HG03575 (cell line): ENCODE data around the gene ADGRD1.

Experiments used
- ATAC-seq: cut with Tn5 transposase; IDR thresholded peaks from one replicate; pipeline ENCODE4 v1.9.1; 2021; ENCODE audit not compliant: unreplicated experiment, insufficient number of reproducible peaks, low FRiP score; ENCODE audit errors: extremely low read depth

ADGRD1 gene

DNA sequence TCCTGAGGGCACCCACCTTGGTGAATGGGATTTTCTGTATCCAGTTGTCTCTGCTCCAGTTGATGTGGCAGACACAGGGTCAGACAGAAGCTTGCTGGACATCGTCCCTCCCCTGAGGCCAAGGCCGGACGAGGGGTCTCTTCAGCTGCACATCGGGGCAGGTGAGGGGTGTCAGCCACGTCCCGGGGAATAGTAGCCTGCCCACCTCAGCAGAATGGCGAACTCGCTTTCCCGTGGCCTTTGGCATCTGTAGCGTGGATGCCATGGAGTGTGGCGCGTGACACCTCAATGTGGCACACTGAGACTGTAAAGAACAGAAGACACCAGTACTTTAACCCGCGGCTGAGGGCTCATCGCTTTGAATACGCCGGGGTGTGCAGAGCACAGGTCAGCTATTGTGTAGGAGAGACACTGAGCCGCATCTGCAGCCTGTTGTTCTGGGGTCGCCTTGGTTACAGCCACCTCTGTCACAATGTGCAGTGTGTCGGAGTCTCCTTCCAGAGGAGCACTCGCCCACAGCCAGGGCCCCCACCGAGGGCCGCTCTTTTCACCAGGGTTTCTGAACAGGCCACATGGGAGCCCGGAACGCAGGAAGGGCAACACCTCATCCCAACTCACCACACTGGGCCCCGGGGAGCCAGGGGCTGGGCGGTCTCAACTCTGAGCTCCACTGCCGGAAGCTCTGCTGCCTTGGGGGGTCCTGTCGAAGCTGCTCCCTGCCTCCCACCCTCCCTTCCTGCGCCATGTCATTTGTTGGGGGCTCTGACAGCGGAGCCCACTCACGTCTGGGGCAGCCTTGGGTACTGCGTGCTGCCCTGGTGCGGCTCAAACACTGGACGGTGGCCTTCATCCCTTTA is 77.0 kb downstream of the ADGRD1 start:
- no peak for ATAC-seq

DNA sequence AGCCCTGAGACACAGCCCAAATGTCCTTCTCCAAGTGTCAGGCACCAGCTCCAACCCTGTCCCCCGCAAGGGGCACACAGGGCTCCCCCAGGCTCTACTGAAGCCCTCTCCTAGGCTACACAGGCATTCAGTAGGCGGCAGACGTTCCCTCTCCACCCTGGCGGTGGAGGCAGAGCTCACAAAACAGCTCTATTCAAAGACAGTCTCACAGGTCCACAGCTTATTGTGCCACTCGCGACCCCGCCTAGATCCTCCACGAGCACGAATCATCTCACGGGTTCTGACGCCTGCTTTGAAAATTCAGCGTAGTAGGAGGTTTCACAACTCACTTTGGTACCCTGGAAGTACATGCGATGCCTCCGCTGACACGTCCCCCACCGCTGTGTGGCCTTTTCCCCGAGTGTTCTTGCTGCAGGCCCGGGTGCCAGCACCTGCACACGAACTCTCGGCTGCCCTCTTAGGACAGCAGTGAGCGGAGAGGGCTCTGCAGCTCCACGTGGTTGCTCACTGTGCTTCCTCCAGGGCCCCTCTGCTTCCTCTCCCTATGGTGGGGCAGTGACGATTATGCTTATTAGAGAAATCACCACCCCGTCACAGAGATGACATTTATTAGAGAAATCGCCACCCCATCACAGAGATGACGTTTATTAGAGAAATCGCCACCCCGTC is 78.5 kb downstream of the ADGRD1 start:
- no peak for ATAC-seq

DNA sequence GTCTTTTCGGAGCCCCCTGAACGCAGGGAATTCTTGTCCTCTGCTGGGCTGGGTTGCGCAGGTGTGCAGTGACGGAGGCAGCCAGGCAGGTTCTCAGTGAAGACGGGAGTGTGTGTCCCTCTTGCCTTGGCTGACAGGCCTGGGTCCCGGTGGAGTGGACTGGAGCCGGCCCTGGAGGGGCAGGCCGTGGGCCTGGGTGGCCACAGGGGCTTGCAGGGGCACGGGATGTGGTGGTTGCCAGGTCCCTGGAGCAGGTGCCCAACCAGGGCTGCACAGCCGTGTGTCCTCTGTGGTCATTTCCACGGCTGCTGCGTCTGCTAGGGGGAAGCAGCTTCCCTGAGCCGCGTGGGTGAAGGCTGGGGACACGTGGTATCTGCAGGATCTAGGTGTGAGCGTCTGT is 79.8 kb downstream of the ADGRD1 start:
- no peak for ATAC-seq

DNA sequence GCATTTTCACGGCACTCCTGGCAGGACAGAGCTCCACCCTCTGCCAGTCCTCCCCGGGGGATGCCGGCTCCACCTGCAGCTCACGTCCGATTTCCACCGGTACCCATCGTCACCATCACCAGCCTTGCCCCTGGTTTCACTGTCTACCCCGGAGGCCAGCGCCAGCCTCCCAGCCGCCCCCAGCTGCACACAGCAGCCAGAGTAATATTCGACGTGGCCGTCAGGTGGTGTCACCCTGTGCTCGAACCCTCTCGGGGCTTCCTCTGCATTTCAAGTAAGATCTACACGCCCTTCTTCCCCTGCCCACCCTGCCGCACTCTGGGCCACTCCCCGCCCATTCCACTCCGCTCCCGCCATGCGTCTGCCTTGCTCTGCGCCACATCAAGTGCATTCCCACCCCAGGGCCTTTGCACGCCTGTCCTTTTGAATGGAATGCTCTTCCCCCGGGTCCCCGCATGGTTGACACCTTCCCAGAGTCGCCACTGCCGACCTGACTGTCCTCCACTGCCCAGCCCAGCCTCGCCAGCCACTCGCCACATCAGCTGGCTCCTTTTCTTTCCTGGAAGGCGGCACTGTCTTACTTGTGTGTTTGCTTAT is 80.3 kb downstream of the ADGRD1 start:
- no peak for ATAC-seq

DNA sequence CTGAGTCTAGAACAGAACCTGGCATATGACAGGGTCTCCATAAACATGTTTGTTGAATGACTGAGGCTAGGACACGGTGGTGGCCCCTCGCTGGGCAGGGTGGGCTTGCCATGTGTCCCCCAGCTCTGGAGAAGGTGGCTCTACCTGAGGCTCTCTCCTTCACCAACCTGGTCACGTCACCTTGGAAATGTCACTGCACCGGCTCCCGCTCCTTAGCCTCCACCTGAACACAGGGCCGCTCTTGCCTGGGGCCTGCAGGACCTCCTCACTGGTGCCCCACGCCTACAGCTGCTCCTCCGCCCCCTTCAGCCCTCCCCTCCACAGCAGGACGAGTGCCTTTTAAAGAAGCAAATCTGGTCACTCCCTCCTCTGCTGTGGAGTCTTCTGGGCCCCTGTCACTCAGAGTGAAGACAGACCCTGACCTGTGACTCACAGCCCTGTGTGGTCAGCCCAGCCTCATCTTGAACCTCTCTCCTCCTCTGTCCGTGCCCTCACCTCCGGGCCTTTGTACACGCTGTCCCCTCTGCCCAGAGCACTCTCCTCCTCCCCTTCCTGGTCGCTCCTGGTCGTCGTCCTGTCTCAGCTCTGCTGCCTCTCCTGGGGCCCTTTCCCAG is 81.0 kb downstream of the ADGRD1 start:
- no peak for ATAC-seq

DNA sequence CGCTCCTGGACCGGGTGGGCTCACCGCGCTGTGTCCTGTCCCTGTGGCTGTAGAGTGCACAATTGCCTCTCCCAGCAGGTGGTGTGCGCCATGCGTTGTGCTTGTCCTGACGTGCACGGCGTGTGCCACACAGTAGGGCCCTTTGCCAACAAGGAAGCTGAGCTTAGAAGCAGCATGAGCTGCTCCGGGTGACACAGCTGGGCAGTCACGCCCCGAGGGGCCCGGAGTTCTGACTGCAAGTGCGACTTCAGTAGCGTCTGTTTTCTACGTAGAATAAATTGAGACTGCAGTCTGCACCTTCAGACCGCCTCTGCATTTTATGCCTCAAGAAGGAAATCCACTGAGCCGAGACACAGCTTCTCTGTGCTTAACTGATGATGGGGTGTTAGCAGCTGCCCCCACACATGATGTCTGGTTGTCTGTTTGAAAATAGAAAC is 81.6 kb downstream of the ADGRD1 start:
- no peak for ATAC-seq

DNA sequence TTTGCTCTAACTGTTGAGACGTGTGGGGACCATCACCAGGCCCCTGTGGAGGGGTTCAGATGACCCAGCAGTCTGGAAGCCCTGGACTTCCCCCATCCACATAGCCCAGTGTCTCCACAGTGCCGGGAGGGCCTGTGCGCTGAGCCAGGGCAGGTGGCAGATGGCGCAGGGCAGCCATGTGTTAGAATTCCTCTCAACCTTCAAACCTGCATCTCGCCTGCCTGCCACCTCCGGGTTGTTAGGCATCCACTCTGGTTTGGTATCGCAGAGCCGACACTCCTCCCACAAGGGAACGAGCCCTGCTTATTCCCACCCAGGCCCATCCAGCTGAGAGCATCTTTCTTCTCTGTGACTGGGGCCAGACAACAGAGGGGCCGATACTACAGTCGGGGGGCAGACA is 84.5 kb downstream of the ADGRD1 start:
- no peak for ATAC-seq

DNA sequence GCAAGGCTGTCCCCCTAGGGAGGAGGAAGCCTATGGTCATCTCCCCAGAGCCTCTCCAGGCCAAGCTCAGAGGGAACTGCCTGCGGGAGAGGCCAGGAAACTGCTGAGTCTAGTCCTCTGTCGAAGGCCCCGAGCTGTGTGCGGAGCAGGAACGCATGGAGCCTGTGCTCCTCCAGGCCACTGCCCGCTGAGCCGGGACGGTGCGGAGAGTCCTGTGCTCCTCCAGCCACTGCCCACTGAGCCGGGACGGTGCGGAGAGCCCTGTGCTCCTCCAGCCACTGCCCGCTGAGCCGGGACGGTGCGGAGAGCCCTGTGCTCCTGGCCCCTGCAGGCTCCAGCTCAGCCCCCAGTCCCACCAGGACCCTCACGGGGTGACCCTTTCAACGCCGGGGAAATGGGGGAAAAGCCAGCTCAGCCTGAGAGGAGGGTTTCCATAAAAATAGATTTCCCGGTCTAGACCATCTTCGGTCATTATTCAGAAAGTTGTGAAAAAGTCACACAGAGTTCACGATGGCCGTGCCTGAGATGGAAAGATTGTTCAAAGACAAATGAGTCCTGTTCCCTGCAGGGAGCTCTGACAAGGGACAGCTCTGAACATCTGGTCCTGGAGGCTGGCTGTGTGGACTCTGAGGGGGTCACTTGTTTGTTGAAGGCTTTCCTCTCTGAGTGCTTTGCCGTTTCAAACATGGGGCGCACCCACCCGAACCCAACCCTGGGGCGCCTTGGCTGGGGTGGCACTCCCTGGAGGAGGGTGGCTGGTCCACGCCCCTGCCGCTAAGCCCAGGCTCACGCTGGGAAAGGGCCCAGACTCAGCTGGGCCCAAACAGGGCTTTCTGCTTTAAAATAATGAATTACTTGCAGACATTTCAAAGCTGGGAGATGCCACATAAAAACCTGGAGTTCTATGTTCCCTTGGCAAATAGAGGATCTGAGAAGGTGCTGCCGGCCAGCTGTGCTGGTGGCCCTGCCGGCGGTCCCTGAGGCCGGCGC is 85.5 kb downstream of the ADGRD1 start:
- ATAC-seq = no peak

DNA sequence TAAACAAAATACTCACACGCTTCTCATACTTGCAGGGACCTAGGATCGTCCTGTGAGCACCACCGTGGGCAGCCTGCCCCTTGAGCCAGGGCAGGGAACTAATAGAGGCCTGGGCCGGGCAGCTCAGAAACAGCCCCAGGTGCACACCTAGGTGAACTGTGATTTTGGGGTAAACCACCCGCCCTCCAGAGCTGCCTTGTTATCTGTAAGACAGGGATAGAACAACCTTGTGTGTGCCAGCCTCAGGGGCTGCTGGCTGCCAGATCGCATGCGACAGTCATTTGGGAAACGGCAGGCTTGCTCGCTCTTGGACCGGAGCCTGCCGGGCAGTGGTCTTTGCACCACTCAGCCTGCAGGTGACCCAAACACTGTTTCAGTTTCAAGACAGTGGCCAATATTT is 86.8 kb downstream of the ADGRD1 start:
- ATAC-seq = no peak

DNA sequence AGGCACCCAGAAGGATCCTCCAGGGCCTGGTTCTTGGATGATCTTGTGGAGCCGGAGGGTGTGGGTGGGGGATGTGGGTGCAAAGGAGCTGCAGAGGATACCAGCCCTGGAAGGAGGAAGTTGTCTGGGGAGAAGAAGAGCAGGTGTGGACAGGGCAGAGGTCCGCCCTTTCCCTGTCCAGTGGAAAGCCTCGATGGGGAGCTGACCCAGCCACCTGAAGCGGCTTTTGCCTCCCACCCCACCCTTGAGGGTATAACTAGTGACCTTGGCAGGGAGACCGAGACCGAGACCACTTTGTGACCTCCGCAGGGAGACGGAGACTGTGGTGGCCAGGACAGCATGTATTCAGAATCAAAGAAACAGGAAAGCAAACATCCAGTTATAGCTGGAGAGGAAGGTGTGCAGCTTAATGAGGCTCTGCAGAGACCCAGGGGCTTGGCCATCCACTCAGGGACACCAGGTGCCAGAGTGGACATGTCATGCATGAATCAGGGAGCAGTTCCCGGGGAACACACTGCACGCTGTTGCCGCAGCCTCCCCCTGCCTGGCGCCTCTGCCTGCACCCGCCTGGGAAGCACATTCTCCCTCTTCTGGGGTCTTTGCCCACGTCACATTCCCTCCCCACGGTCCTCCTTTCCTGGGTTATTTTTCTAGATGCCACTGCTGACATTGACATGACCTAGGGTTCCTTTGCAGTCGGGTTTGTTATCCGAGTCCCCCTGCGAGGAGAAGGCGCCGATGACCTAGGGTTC is 87.7 kb downstream of the ADGRD1 start:
- no peak for ATAC-seq

DNA sequence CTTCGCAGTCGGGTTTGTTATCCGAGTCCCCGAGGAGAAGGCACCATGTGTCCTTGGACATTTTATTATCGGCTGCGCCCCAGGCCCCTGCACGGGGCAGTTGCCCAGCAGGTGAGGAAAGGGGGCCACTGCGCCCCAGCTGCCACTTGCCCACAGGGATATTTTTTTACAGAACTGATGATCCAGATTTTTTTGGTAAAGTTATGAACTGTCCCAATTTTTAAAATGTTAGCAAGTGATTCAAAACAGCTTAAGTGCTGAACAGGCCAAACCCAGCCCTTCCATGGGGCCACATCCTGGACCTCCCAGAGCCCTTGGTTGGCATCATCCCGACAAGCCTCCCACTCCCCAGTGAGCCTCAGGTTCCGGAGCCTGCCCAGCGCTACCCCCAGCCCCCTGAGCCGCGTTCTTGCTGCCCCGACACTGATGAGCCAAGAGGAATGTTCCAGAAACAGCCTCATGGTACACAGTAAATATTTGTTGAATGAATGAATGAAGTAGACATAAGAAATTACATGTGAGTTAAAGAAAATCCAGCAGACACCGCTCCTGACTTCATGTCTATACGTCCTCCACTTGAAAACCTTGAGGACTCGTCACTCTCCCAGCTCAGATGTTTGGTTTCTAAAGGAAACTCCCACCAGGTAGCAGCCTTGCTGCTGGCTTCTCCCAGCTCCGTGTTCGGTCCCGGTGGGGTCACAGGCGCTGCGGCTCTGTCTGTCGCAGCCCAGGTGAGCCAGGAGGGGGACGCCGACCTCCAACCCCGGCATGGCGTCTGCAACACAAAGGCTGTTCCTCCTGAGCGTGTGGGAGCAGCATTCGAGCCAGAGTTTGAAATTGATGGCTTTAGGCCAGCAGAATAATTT is 88.5 kb downstream of the ADGRD1 start:
- ATAC-seq = no peak

DNA sequence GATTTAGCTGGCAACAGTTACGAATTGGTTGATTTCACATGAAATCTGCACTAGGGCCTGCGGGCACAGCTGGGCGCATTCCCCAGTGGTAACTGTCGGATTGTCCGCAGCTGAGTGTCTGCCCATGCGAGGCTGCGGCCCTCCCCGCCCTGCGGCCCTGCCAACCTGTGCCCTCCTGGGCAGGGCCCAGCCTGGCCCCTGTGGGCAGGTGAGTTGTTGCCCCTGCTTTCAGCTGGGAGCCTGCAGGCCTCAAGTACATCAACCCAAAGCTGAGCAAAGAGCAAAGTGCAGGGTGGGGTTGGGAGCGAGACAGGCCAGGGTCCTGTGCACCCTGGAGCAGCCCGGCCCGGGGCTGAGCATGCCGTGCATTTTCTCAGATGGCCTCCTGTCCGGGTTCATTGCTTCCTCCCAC is 89.1 kb downstream of the ADGRD1 start:
- no peak for ATAC-seq

DNA sequence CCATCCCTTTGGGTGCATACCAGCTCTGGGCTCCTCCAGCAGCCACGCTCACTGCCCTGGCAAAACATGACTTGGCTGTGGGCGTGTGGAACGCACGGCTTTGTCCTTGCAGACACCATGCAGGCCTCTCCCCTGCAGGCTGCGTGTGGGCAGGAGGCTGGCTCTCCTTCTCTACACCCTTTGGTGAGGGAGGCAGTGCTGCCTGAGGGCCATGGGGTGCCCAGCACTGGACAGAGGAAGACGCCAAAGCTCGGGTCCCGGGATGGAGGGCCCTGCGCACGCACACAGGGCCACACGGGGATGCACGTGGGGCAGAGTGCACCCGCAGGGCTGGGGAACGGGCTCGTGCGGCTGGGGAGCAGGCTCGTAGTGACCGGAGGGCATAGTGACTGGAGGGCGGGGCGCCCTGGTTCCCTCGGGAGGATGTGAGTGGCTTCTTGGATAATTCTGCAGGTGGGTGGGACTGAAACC is 89.7 kb downstream of the ADGRD1 start:
- ATAC-seq = no peak

DNA sequence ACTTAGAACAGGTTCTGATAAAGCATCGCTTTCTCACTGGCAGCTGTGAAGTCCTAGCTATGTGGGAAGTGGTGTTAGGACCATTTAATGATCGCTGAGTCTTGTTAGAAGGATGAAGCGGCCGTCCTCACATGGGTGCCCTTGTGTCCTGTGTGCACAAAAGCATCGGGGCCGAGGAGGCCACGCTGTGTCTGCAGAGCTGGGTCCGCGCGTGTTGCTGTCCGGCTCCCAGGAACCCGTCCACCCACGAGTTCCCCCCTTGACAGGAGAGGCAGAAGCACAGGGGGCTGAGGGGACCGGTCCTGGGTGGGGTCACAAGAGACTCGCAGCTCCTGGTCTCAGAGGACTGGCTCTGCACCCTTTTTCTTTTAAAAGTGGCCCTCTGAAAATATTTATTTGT is 90.4 kb downstream of the ADGRD1 start:
- no peak for ATAC-seq

DNA sequence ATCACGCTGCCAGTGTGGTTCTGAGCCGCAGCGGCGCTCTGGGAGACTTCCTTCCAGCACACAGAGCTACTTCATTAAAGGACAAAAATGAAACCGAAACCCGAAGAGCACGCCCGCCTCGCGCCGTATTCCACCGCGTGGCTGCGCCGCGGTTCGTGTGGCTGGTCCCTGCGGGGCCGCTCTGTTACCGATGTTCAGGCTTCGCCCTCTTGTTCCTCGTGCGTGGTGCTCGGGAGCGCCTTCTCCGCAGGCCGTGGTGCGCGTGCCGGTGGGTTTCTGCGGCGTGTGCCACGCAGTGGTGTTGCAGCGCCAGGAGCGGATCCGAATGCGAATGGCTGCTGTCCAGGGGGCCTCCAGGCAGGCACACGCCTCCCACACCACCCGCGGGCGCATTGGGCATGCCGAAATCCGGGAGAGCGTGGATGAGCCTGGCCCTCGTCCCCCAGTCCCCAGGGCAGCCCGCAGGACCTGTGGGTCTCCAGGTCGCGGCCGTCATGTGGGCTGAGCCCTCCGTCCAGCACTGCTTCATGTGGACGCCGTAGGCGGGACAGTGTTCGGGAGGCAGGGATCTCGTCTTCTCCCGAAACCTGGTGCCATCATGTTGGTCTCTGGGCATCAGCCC is 91.2 kb downstream of the ADGRD1 start:
- ATAC-seq = no peak

DNA sequence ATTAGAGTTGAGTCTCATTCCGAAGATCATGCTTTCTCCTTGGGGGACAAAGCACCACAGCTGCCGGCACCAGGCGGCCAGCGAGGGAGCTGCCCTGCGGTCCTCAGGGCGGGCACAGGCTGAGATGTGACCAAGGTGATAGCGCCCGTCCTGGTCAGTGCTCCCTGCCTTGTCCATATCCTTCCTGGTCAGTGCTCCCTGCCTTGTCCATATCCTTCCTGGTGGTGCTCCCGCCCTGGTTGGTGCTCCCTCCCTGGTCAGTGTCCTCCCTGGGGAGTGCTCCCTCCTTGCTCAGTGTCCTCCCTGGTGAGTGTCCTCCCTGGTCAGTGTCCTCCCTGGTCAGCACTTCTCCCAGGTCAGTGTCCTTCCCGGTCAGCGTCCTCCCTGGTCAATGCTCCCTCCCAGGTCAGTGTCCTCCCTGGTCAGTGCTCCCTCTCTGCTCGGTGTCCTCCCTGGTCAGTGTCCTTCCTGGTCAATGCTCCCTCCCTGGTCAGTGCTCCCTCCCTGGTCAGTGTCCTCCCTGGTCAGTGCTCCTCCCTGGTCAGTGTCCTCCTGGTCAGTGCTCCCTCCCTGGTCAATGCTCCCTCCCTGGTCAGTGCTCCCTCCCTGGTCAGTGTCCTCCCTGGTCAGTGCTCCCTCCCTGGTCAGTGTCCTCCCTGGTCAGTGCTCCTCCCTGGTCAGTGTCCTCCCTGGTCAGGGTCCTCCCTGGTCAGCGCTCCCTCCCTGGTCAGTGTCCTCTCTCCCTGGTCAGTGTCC is 92.2 kb downstream of the ADGRD1 start:
- no peak for ATAC-seq
